Osteoblast (primary cell): ENCODE results near the gene SEC61B. TPM values are rescaled to one million over a fixed set of nuclear protein-coding genes. Genes with fewer than 3 reads are reported as not detected.

Experiments
- DNase-seq: peaks from one replicate; pipeline ENCODE4 v3.0.0; 2011; ENCODE audit warnings: low spot score, mixed read lengths; ENCODE audit not compliant: insufficient read length; ENCODE audit errors: missing footprints
- H2AFZ ChIP-seq: 2 replicates; pipeline ENCODE4 v1.6.0; 2011; ENCODE audit warnings: mild to moderate bottlenecking, low read length
- H3K27ac ChIP-seq: 2 replicates; pipeline ENCODE4 v1.5.1; 2011; ENCODE audit warnings: mild to moderate bottlenecking, low read depth, low read length, moderate library complexity
- H3K27me3 ChIP-seq: 2 replicates; pipeline ENCODE4 v1.6.0; 2012; ENCODE audit warnings: mild to moderate bottlenecking, control low read depth, inconsistent platforms, low read length, moderate library complexity; ENCODE audit not compliant: insufficient read depth
- H3K36me3 ChIP-seq: 2 replicates; pipeline ENCODE4 v1.5.1; 2011; ENCODE audit warnings: mild to moderate bottlenecking, low read length, control low read depth, moderate library complexity; ENCODE audit not compliant: insufficient read depth
- H3K4me1 ChIP-seq: 2 replicates; pipeline ENCODE4 v1.5.1; 2011; ENCODE audit warnings: mild to moderate bottlenecking, low read length, control low read depth, moderate library complexity; ENCODE audit not compliant: insufficient read depth
- H3K4me2 ChIP-seq: 2 replicates; pipeline ENCODE4 v1.6.0; 2011; ENCODE audit warnings: mild to moderate bottlenecking, low read length; ENCODE audit not compliant: insufficient read depth
- H3K4me3 ChIP-seq: fragments of 200-600 bp; sonication (generic); 3 replicates; pipeline ENCODE4 v1.5.1; 2012; ENCODE audit warnings: mild to moderate bottlenecking, low read length, inconsistent platforms; ENCODE audit not compliant: insufficient read depth
- H3K79me2 ChIP-seq: 2 replicates; pipeline ENCODE4 v1.6.0; 2012; ENCODE audit warnings: mild to moderate bottlenecking, low read length, control low read depth, inconsistent platforms; ENCODE audit not compliant: insufficient read depth
- H3K9me3 ChIP-seq: 2 replicates; pipeline ENCODE4 v1.5.1; 2011; ENCODE audit warnings: low read depth, low read length, control low read depth
- H4K20me1 ChIP-seq: 2 replicates; pipeline ENCODE4 v1.6.0; 2012; ENCODE audit warnings: mild to moderate bottlenecking, low read length, control low read depth; ENCODE audit not compliant: insufficient read depth
- total RNA-seq: library from RNA; depleted of rRNA; stranded (reverse); fragments of >200 nt; gene quantifications from 2 replicates; pipeline ENCODE4 v1.2.3, GENCODE V29; 2012
- TF ChIP-seq, protein P1 (sequence below): IDR thresholded peaks from 2 replicates; pipeline ENCODE4 v1.5.1; 2011; ENCODE audit warnings: mild to moderate bottlenecking, low read depth, low read length, moderate library complexity; ENCODE audit errors: extremely low read depth

Gene SEC61B
- total RNA-seq = 73.1 and 84.0 TPM in 2 replicates

DNA sequence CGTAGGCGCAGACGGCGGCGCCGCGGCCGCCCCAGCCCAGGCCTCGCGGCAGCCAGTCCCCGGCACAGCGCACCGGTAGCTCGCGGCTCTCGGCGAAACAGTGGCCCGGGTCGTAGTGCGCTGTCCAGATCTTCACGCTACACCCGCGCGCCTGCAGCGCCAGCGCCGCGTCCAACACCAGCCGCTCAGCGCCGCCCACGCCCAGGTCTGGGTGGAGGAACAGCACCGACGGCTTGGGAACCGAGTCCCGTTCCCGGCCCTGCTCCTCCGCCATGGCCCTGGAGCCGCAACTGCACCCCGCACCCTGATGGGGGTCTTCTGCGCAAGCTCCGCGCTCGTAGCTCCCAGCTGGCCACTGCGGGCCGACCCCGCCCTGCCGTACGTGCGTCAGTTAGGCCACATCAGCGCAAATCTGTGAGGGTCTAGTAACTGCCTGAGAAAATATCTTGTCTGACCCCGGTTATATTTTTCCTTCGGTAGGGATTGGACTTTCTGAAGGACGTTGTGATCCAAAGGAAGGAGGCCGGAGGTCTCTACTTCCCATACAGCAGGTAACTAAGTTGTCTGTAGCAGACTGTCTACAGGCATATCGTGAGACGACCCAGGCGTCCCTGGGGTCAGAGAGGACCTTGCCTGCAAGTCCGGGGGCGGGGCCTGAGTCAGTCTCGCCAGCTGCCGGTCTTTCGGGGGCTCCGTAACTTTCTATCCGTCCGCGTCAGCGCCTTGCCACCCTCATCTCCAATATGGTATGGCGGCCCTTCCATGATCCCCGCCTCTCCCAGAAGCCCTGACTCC lies at the start of gene SEC61B, which contains the start of gene ALG2:
Gene SEC61B (plus strand): TSS at position 662 of the 795 bp plus-strand sequence. CDS start 82 bp downstream, at position 744.
Gene ALG2 (minus strand): TSS at position 322 of the 795 bp plus-strand sequence. CDS start 48 bp downstream, at position 274.
- peak; percentile 98 for DNase-seq
- Histone ChIP-seq H3K27ac (peak within 1 kb of the TSS; percentile 100), H2AFZ (peak within 1 kb of the TSS; percentile 87), H3K27me3 (no peaks in the 10 kb centered on the region), H3K36me3 (peaks cover 42% of the 10 kb centered on the region), H4K20me1 (peaks cover 59% of the 10 kb centered on the region), H3K79me2 (peaks cover 96% of the 10 kb centered on the region), H3K4me1 (peaks cover 36% of the 10 kb centered on the region), H3K4me3 (peak within 1 kb of the TSS; percentile 99), H3K4me2 (peak within 1 kb of the TSS; percentile 93), H3K9me3 (no peaks in the 10 kb centered on the region)
- TF ChIP-seq, protein P1, sequence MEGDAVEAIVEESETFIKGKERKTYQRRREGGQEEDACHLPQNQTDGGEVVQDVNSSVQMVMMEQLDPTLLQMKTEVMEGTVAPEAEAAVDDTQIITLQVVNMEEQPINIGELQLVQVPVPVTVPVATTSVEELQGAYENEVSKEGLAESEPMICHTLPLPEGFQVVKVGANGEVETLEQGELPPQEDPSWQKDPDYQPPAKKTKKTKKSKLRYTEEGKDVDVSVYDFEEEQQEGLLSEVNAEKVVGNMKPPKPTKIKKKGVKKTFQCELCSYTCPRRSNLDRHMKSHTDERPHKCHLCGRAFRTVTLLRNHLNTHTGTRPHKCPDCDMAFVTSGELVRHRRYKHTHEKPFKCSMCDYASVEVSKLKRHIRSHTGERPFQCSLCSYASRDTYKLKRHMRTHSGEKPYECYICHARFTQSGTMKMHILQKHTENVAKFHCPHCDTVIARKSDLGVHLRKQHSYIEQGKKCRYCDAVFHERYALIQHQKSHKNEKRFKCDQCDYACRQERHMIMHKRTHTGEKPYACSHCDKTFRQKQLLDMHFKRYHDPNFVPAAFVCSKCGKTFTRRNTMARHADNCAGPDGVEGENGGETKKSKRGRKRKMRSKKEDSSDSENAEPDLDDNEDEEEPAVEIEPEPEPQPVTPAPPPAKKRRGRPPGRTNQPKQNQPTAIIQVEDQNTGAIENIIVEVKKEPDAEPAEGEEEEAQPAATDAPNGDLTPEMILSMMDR = no peak

DNA sequence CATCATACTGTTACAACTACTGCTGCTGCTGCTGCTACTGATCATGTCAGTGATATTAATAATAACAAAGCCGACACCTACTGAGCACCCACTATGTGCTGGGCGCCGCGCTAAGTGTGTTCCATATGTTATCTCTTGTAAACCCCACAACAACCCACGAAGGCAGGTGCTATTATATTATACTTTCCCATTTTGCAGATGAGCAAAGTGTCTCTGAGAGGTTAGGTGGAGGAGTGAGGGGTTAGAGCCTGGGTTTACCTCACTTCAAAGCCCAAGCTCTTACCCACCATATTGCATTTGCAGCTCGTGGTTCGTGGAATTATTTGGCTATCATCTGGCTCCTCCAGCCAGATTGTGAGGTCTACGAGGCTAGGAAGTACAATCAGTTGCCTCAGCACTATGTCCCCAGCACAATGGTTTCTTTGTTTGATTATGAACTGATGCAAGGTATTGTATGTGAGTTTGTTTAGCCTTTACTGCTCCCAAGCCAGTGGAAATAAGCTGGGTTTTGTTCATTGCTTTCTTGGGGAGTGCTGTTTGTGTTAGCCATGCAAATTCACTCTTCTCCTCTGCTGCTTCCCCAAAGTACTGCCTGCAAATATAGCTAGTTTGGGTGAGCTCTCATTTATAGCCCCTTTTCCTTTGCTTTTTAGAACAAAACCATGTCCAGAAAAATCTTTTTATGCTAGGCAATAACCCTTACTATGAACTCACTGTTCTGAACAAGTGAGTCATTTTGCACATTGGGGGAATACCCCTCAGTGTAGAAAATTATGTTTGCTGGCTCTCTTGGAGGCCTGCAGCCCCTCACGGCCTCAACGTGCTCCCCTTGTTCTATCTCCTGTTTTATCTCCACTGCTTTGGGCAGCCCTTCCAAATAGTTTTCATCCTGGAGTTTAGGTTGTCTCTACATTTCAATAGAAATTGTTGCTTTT lies 48.2 kb upstream of the SEC61B start:
- H3K4me3 ChIP-seq = no peak overlapping the region
- no peaks in the 10 kb centered on the region for H3K9me3 ChIP-seq
- no peak for DNase-seq
- H3K36me3 ChIP-seq = no peaks in the 10 kb centered on the region
- no peaks in the 10 kb centered on the region for H4K20me1 ChIP-seq
- H3K4me2 ChIP-seq = no peak overlapping the region
- no peak overlapping the region for H3K27ac ChIP-seq
- H3K79me2 ChIP-seq = no peaks in the 10 kb centered on the region
- H2AFZ ChIP-seq = no peak overlapping the region
- H3K4me1 ChIP-seq = no peaks in the 10 kb centered on the region
- H3K27me3 ChIP-seq = peaks cover 24% of the 10 kb centered on the region
- TF ChIP-seq, protein P1 = no peak

DNA sequence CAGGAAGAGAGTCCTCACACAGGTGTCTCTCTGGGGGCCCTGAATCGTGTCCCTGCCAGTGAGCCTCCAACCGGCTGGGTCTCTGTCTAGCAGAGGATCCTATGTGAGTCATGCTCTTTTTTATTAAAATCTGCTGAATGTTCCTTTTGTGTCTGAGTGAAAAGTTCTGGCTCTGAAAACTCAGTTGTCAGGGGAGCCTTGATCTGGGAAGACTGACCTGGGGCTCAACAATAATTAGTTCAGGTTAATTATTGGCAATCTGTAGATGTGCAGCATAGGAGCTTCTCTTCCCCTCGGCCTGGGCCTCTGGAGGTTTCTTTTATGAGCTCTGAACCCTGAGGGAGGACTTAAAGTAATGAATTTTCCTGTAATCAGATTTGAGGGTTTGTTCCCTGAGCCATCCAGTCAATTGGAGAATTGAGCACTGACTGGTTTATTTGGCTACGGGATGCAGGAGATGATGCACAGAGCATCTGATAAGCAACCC lies 45.5 kb upstream of the SEC61B start:
- no peak overlapping the region for H3K4me2 ChIP-seq
- H3K27ac ChIP-seq = no peak overlapping the region
- H3K9me3 ChIP-seq = no peaks in the 10 kb centered on the region
- H3K36me3 ChIP-seq = no peaks in the 10 kb centered on the region
- no peaks in the 10 kb centered on the region for H4K20me1 ChIP-seq
- peaks cover 18% of the 10 kb centered on the region for H3K27me3 ChIP-seq
- TF ChIP-seq, protein P1 = no peak
- DNase-seq = no peak
- H3K4me1 ChIP-seq = no peaks in the 10 kb centered on the region
- H3K4me3 ChIP-seq = no peak overlapping the region
- no peak overlapping the region for H2AFZ ChIP-seq
- H3K79me2 ChIP-seq = no peaks in the 10 kb centered on the region
